NCI-H748 (cell line): ENCODE measurements around the gene IFNL2.
"Not testable (repeated sequence)": the region's sequence is repeated elsewhere in the genome, so short reads cannot be mapped to it uniquely, and the experiment has no call there.

ENCODE experiments used
- DNase-seq: peaks from one replicate; lab custom pipeline; 2025; ENCODE audit not compliant: unreplicated experiment; lab: John Stamatoyannopoulos, UW

Gene IFNL2

GRCh38 chr19:39296055-39296645 lies 28.0 kb downstream of the IFNL2 start, which contains the start of gene IFNL1:
IFNL1 (plus strand) TSS chr19:39296407; CDS start chr19:39296422, 15 bp downstream.
- DNase-seq, result no peak

GRCh38 chr19:39296906-39297305 lies 28.7 kb downstream of the IFNL2 start:
- DNase-seq, result no peak

GRCh38 chr19:39297931-39298634 lies 29.9 kb downstream of the IFNL2 start:
- no peak for DNase-seq

- no peak for DNase-seq
These were observed 31.2 kb downstream of the IFNL2 start for GRCh38 chr19:39299404-39299803.

GRCh38 chr19:39299832-39300231 lies 31.6 kb downstream of the IFNL2 start:
- DNase-seq, result no peak

GRCh38 chr19:39301021-39301420 lies 32.8 kb downstream of the IFNL2 start:
- DNase-seq, result no peak

GRCh38 chr19:39301562-39301961 lies 33.4 kb downstream of the IFNL2 start:
- DNase-seq, result no peak

- no peak for DNase-seq
These were observed 35.4 kb downstream of the IFNL2 start for GRCh38 chr19:39303373-39304184.

- DNase-seq, result no peak
These were observed 36.0 kb downstream of the IFNL2 start for GRCh38 chr19:39304185-39304513.

- DNase-seq, result no peak
These were observed 36.7 kb downstream of the IFNL2 start for GRCh38 chr19:39304701-39305571.

GRCh38 chr19:39306075-39306474 lies 37.9 kb downstream of the IFNL2 start:
- no peak for DNase-seq

GRCh38 chr19:39307046-39307821 lies 39.0 kb downstream of the IFNL2 start:
- peak; percentile 93 for DNase-seq

- no peak for DNase-seq
These were observed 39.8 kb downstream of the IFNL2 start for GRCh38 chr19:39307822-39308530.

GRCh38 chr19:39308531-39309304 lies 40.5 kb downstream of the IFNL2 start:
- DNase-seq, result peak; percentile 40

GRCh38 chr19:39309305-39309670 lies 41.1 kb downstream of the IFNL2 start:
- not testable (repeated sequence) for DNase-seq

GRCh38 chr19:39310558-39311311 lies 42.5 kb downstream of the IFNL2 start:
- DNase-seq, result no peak

- no peak for DNase-seq
These were observed 46.0 kb downstream of the IFNL2 start for GRCh38 chr19:39314016-39314728.

- no peak for DNase-seq
These were observed 47.7 kb downstream of the IFNL2 start for GRCh38 chr19:39315933-39316332.
